SHP77 (cell line): Measurements from ENCODE around the gene ANTXR1.

ENCODE experiments used
- DNase-seq, 2 experiments: peaks; one replicate each; lab custom pipeline; 2025; lab: John Stamatoyannopoulos, UW

The ANTXR1 gene

DNA sequence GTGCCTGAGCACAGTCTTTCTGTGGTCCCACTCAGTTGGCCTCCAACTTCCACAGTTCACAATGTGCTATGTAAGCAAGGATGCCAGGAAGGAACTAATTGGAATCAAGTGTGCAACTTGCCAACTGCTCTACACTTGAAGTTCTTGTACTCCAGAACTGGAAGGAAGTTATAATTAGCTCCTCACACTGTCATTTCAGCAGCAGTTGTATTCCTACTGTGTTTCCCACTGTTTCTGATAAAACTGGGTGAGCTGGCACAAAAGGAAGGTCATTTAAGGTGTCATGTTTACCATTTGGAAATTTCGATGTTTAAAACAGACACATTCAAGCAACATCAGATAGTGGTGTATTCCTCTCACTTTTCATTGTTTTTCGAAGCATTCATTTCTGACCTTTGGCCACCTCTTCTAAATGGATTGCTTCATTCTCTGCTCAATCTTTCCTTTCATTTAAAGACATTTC lies 84.2 kb downstream of the ANTXR1 start:
- DNase-seq = no peak

DNA sequence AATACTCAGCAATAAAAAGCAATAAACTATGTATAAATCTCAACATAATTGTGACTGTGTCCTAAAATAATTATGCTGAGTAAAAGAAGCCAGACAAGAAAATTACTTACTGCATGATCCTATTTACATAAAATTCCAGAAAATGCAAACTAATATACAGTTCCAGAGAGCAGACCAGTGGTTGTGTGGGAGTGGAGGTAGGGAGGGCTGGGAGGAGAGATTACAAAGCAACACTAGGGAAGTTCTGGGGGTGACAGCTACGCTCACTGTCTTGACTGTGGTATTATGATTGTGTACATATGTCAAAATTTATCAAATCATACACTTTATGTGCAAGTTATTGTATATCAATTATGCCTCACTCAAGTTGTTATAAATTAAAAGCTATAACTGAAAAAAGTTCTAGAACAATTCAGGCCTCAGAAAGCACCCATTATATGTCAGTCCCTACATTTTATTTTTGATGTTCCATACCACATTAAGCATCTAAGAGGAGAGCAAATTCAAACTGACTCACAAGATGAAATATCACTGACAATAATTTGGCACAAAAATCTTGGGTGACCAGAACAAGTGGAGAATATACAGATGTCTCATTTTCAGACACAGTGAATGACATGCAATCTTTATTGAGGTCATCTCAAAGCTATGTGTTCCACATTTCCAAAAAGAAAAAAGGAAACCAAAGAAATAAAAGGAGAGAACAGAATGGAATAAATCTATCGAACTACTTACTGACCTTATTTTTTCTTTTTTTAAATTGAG lies 85.1 kb downstream of the ANTXR1 start:
- DNase-seq = no peak

GRCh38 chr2:69099541-69099940 lies 86.6 kb downstream of the ANTXR1 start:
- DNase-seq = no peak

DNA sequence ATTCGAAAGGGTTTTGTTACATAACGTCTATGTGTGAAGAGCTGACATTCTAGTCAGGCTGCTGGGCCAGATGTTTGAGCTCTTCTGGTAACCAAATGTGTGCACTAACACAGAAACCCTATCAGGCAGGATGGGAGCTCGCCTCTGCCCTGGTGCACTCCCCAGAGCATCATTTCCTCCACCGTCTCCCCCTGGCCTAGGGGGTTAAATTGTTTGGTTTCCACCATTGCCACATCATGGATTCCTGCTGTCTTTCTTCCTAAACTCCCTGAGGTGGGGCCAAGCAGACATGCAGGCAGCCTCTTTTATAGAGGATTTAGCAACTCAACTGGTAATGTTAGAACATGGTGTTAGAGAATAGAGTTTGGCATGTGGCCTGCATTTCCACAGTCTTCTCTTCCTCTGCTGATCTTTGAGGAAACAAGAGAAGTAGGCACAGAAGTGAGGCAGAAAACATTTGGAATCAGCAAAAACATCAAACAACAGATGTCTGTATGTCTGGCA lies 87.3 kb downstream of the ANTXR1 start:
- no peak for DNase-seq

DNA sequence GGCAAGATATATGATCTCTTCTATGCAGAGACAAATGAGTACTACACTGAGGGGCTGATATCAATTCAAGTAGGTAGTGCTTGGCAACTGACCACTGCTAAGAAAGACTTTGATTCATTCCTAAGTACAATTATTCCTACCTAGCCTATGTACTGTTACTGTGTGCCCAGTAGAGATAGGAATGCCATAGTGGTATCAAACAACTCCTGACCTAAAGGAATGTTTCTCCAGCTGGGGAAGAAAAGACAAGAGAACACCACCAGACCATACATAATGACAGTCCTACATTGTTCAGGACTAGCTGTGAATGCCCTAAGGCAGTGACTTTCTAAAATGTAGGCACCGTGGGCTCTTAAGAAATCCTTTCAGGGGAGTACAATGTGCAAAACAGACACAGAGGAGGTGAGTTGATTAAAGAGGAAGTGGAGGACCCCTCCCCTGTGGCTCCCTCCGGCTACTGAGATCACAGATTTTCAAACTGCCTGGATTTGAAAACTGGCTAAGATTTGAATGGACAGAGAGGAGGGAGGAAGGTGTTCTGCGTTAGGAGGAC lies 89.1 kb downstream of the ANTXR1 start:
- no peak for DNase-seq

- no peak for DNase-seq
Measured at GRCh38 chr2:69103419-69103818, 90.4 kb downstream of the ANTXR1 start.

- DNase-seq = no peak
Measured at GRCh38 chr2:69104261-69104660, 91.3 kb downstream of the ANTXR1 start.

GRCh38 chr2:69109255-69109654 lies 96.3 kb downstream of the ANTXR1 start:
- DNase-seq = no peak

DNA sequence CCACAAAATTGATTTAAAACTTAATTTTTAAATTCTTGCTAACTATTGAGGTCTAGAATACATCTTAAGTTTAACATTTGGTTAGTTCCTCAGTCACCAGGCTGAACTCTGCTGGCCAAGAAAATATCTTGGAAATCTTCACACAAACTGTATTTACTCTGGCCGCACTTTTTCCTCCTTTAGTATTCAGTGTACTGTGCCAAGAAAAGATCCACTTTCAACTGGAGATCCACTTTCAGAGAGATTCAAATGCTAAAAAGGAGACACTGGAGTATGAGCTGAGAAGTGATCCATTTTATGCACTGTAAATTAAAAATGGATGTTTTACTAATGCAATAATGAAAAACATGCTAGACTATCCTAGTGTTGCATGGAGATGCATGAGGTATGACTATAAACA lies 98.1 kb downstream of the ANTXR1 start:
- no peak for DNase-seq

DNA sequence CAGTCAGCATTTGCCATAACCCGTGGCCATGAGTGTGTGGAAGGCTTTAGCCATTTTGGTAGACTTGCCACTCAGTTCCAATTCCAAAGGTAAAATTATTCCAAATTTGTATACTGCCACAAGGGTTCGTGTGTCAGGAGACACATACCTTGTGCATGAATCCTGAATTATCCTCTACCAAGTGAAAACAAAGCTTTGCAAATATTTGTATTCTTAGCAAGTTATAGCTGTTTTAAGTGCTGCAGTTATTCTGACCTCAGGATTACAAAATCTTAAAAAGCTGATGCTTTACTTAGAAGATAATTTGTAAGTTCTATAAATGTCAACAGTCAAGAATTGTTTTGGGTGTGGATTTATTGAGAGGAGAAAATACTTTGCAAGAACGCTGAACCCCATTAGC lies 100.6 kb downstream of the ANTXR1 start:
- no peak for DNase-seq

- no peak for DNase-seq
Measured at GRCh38 chr2:69114534-69114933, 101.6 kb downstream of the ANTXR1 start.

DNA sequence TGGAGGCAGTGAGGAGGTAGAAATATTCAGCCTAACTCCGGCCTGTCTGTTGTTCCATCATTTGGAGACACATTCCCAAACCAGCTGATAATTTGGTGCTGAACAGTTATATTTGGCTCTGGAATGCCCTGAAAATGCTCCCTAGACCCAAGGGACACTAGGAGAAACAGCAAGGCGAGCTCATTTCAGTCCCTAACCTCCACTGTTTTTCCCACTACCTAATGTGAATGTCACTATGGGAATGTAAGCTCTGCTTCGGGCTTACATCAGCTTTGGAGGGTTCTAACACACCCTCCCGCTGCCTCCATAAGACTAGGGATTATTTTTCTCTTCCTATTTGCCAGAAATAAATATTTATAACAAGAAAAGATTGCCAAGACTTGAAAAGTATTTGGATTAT lies 103.5 kb downstream of the ANTXR1 start:
- no peak for DNase-seq

DNA sequence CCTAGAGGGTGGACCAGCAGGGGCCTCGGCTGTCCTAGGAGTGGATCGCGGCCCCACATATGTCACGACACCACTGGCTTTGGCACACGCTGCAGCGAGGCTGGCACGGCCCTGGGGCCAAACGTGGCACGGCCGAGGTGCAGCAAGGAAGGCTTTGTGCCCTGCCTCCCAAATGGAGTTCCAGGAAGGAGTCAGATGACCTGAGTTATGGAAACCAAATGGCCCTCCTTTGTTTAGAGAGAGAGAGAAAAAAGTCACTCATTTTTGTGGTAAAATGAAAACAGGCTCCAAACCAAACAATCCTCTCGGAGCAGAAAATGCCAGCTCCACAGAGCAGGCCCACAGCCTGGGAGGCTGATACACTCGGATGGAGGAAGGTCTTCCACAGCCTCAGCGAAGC lies 105.6 kb downstream of the ANTXR1 start:
- DNase-seq = no peak

DNA sequence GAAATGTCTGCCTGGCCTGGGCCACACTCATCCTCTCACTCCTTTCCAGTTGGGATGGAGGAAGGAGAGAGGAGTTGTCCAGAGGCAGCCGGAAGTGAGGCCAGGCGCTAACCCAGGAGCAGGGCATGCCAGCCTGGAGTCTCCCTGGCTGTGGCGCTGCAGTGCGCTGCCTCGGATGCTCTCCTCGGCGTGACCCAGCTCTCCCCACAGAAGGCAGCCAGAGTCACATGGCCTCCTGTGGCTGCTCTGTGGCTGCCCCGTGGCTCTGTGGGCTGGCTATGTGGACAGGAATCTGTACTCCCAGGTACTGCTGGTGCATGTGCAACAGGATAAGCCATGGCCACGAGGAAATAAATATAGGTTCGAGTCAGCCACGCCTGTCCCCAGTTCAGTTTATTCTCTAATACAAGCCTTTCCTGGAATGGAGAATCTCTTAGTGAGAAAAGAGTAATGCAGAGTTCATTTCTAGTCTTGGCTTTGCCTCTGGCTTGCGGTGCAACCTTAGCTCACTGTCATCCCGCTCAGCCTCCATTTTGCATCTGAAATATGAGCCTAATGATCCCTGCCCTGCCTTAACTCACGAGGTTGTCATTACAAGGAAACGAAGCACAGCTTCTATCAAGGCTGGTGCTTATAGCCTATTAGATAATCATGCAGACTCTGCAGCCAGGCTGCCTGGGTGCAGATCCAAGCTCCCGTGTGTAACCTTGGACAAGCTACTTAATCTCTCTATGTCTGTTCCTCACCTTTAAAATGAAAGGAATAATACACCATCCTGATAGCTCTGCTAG lies 106.3 kb downstream of the ANTXR1 start:
- DNase-seq = no peak

DNA sequence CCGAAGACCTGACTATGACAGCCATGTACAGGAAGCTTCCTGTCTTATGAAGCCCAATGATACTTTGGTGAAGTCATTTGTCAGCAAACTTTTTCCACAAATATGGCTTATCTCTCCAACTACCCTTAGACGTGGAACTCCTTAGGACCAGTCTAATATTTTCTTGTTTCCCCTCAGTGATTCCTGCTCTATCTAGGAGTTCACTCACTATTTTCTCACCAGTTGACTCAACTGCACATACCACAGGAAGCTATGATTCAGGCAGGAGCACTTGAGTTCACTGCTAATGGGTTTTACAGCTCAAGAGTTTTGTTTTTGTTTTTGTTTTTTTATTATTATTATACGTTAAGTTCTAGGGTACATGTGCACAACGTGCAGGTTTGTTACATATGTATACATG lies 109.3 kb downstream of the ANTXR1 start:
- DNase-seq = no peak

GRCh38 chr2:69123182-69123581 lies 110.2 kb downstream of the ANTXR1 start:
- no peak for DNase-seq

DNA sequence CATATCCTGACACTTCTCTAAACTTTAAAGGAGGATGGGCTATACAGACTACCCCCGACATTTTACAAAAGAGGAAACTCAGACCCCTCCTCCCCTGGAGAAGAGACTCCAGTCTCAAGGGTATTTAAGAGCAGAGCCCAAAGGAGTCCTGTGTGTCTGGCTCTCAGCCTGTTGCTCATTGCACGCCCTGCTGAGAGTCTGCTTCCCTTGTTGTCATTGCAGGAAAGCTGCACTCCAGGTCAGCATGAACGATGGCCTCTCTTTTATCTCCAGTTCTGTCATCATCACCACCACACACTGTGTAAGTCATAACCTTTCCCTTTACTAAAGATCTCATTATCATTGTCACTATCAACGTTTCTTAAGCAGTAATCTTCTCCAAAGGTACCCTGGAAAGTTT lies 111.4 kb downstream of the ANTXR1 start:
- no peak for DNase-seq

GRCh38 chr2:69125816-69126215 lies 112.8 kb downstream of the ANTXR1 start:
- no peak for DNase-seq

DNA sequence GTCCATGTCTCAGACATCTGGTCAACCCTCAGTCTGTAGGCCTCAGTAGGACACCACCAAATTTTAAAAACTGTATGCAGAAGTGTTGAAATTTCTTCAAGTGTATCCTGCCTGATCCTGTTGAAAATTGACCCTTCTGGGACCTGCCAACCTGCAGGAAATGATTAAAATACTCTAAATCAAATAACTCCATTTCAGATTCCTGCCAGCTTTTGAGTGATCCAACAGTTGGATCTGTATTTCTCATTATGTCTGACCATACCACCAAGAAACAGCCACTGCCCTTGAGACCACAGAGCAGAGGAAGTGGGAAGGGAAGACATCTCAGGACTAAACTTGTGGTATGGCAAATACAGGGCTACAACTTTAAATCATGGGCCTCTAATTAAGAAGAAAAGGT lies 113.4 kb downstream of the ANTXR1 start:
- no peak for DNase-seq

- no peak for DNase-seq
Measured at GRCh38 chr2:69131452-69131851, 118.5 kb downstream of the ANTXR1 start.

DNA sequence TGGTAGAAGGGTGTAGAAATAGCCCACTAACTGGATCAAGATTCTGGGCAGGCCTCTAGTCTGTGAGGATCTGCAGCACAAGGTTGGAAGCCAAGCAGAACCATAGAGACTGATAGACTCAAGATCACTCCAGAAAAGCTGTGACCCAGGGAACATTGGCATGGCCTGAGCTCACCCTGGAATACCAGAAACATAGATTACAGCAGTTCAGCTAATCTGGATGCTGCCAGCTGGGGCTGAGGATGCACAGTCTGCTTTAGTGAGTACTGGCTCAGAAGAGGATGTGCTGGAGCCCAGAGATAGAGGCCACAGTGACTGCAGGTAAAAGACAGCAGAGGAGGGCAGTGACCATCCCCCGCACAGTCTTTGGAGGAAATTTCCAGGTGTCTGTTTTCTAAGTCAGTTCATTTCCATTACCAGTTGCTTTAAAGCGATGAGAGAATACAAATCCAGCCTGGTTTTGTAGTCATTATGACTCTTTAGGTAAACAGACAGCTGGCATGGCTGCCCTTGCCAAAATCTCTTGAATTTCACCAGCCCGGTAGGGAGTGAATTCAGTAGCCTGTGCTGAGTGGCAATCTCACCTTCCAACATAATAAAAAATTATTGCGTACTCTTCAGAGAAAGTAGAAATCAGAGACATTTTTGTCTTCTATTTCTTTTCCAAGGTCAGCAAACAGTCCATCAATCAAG lies 119.2 kb downstream of the ANTXR1 start:
- DNase-seq = no peak

- no peak for DNase-seq
Measured at GRCh38 chr2:69132960-69133590, 120.1 kb downstream of the ANTXR1 start.
